Activated naive CD4-positive, alpha-beta T cell treated with anti-CD3 and anti-CD28 coated beads, Interleukin-2, amount 10 ng/mL, durations not matched to agents 7 days and 5 days (primary cell): ENCODE results near the gene FAM228A.
"Not testable (repeated sequence)": the region's sequence is repeated elsewhere in the genome, so short reads cannot be mapped to it uniquely, and the experiment has no call there.

Source experiments
- CTCF ChIA-PET: fragments of 350-600 bp; sonication (Branson Sonifier 250); formaldehyde crosslinking; loops from one replicate; lab custom pipeline; 2021; ENCODE audit warnings: antibody characterized with exemption; lab: Charles Lee
- DNase-seq: peaks from one replicate; pipeline ENCODE4 v3.0.0-alpha.2; 2020
- H3K27ac Mint-ChIP-seq: one replicate; pipeline ENCODE4 v1.8.0; 2021; ENCODE audit warnings: mild to moderate bottlenecking, moderate library complexity, mixed read lengths
- H3K27me3 Mint-ChIP-seq: one replicate; pipeline ENCODE4 v1.8.0; 2021; ENCODE audit warnings: mild to moderate bottlenecking, mixed read lengths
- H3K36me3 Mint-ChIP-seq: one replicate; pipeline ENCODE4 v1.8.0; 2021; ENCODE audit warnings: mixed read lengths
- H3K4me1 Mint-ChIP-seq: one replicate; pipeline ENCODE4 v1.8.0; 2021; ENCODE audit warnings: mixed read lengths
- H3K4me3 Mint-ChIP-seq: one replicate; pipeline ENCODE4 v1.8.0; 2021; ENCODE audit warnings: mild to moderate bottlenecking, moderate library complexity, mixed read lengths
- H3K9me3 Mint-ChIP-seq: one replicate; pipeline ENCODE4 v1.8.0; 2021; ENCODE audit warnings: mixed read lengths

Gene FAM228A

GRCh38 chr2:24169023-24169422, 5.8 kb upstream of the FAM228A start:
- H3K4me1 Mint-ChIP-seq, result no peaks in the 10 kb centered on the region
- no peaks in the 10 kb centered on the region for H3K36me3 Mint-ChIP-seq
- CTCF ChIA-PET, result no interaction called here
- no peaks in the 10 kb centered on the region for H3K9me3 Mint-ChIP-seq
- H3K4me3 Mint-ChIP-seq, result no peak overlapping the region
- DNase-seq, result no peak
- H3K27me3 Mint-ChIP-seq, result peaks cover 29% of the 10 kb centered on the region
- H3K27ac Mint-ChIP-seq, result no peak overlapping the region

GRCh38 chr2:24175631-24176187, 856 bp downstream of the FAM228A start:
- Mint-ChIP-seq H3K27me3 (peaks cover 28% of the 10 kb centered on the region), H3K36me3 (no peaks in the 10 kb centered on the region), H3K4me3 (no peak overlapping the region), H3K9me3 (no peaks in the 10 kb centered on the region), H3K27ac (no peak overlapping the region), H3K4me1 (peaks cover 11% of the 10 kb centered on the region)
- CTCF ChIA-PET, result interaction anchor here (1.2 kb wide), 1 partner anchor 92 kb away, joined by 4 read pairs; the partner anchor contains the start of gene TP53I3
- DNase-seq, result no peak

- Mint-ChIP-seq H3K36me3 (no peaks in the 10 kb centered on the region), H3K4me1 (peaks cover 11% of the 10 kb centered on the region), H3K4me3 (no peak overlapping the region), H3K9me3 (no peaks in the 10 kb centered on the region), H3K27ac (no peak overlapping the region), H3K27me3 (peaks cover 28% of the 10 kb centered on the region)
- no peak for DNase-seq
- CTCF ChIA-PET, result interaction anchor here (1.2 kb wide), 1 partner anchor 92 kb away, joined by 4 read pairs; the partner anchor contains the start of gene TP53I3
These were observed 1.5 kb downstream of the FAM228A start for GRCh38 chr2:24176326-24176725.

- H3K4me3 Mint-ChIP-seq, result no peak overlapping the region
- no peaks in the 10 kb centered on the region for H3K9me3 Mint-ChIP-seq
- no peaks in the 10 kb centered on the region for H3K36me3 Mint-ChIP-seq
- H3K4me1 Mint-ChIP-seq, result peaks cover 11% of the 10 kb centered on the region
- H3K27ac Mint-ChIP-seq, result no peak overlapping the region
- CTCF ChIA-PET, result interaction anchor here (0.6 to 0.8 kb wide), 2 partner anchors 14 to 49 kb away, joined by 3 read pairs; no protein-coding TSS in a partner anchor
- H3K27me3 Mint-ChIP-seq, result peaks cover 13% of the 10 kb centered on the region
- no peak for DNase-seq
These were observed 4.8 kb downstream of the FAM228A start for GRCh38 chr2:24179683-24180082.

GRCh38 chr2:24181849-24182248, 7.0 kb downstream of the FAM228A start:
- CTCF ChIA-PET, result no interaction called here
- H3K4me3 Mint-ChIP-seq, result no peak overlapping the region
- no peak for DNase-seq
- no peaks in the 10 kb centered on the region for H3K9me3 Mint-ChIP-seq
- peaks cover 5% of the 10 kb centered on the region for H3K4me1 Mint-ChIP-seq
- H3K27ac Mint-ChIP-seq, result no peak overlapping the region
- no peaks in the 10 kb centered on the region for H3K36me3 Mint-ChIP-seq
- H3K27me3 Mint-ChIP-seq, result peaks cover 4% of the 10 kb centered on the region

GRCh38 chr2:24182507-24182906, 7.7 kb downstream of the FAM228A start:
- no peak for DNase-seq
- Mint-ChIP-seq H3K9me3 (no peaks in the 10 kb centered on the region), H3K27ac (no peak overlapping the region), H3K4me1 (peaks cover under 1% of the 10 kb centered on the region), H3K27me3 (no peaks in the 10 kb centered on the region), H3K4me3 (no peak overlapping the region), H3K36me3 (no peaks in the 10 kb centered on the region)
- CTCF ChIA-PET, result no interaction called here

- no peaks in the 10 kb centered on the region for H3K27me3 Mint-ChIP-seq
- no peaks in the 10 kb centered on the region for H3K4me1 Mint-ChIP-seq
- no peak for DNase-seq
- no peaks in the 10 kb centered on the region for H3K9me3 Mint-ChIP-seq
- no peak overlapping the region for H3K4me3 Mint-ChIP-seq
- CTCF ChIA-PET, result no interaction called here
- no peaks in the 10 kb centered on the region for H3K36me3 Mint-ChIP-seq
- H3K27ac Mint-ChIP-seq, result no peak overlapping the region
These were observed 8.7 kb downstream of the FAM228A start for GRCh38 chr2:24183366-24184069.

- no peak overlapping the region for H3K4me3 Mint-ChIP-seq
- DNase-seq, result no peak
- no peaks in the 10 kb centered on the region for H3K9me3 Mint-ChIP-seq
- no peaks in the 10 kb centered on the region for H3K36me3 Mint-ChIP-seq
- H3K27ac Mint-ChIP-seq, result no peak overlapping the region
- H3K4me1 Mint-ChIP-seq, result no peaks in the 10 kb centered on the region
- H3K27me3 Mint-ChIP-seq, result peaks cover 17% of the 10 kb centered on the region
- CTCF ChIA-PET, result no interaction called here
These were observed 14.7 kb downstream of the FAM228A start for GRCh38 chr2:24189551-24189950.

- CTCF ChIA-PET, result no interaction called here
- Mint-ChIP-seq H3K4me3 (no peak overlapping the region), H3K4me1 (no peaks in the 10 kb centered on the region), H3K9me3 (no peaks in the 10 kb centered on the region), H3K36me3 (no peaks in the 10 kb centered on the region), H3K27me3 (peaks cover 17% of the 10 kb centered on the region), H3K27ac (no peak overlapping the region)
- DNase-seq, result no peak
These were observed 15.7 kb downstream of the FAM228A start for GRCh38 chr2:24190503-24190902.

GRCh38 chr2:24191156-24191555, 16.3 kb downstream of the FAM228A start:
- no peak overlapping the region for H3K4me3 Mint-ChIP-seq
- no peak overlapping the region for H3K27ac Mint-ChIP-seq
- no peaks in the 10 kb centered on the region for H3K36me3 Mint-ChIP-seq
- H3K27me3 Mint-ChIP-seq, result peaks cover 17% of the 10 kb centered on the region
- H3K9me3 Mint-ChIP-seq, result no peaks in the 10 kb centered on the region
- CTCF ChIA-PET, result no interaction called here
- H3K4me1 Mint-ChIP-seq, result no peaks in the 10 kb centered on the region
- DNase-seq, result no peak

- CTCF ChIA-PET, result no interaction called here
- H3K4me1 Mint-ChIP-seq, result no peaks in the 10 kb centered on the region
- no peaks in the 10 kb centered on the region for H3K9me3 Mint-ChIP-seq
- no peak overlapping the region for H3K4me3 Mint-ChIP-seq
- H3K27ac Mint-ChIP-seq, result no peak overlapping the region
- H3K36me3 Mint-ChIP-seq, result no peaks in the 10 kb centered on the region
- DNase-seq, result no peak
- H3K27me3 Mint-ChIP-seq, result peaks cover 17% of the 10 kb centered on the region
These were observed 17.0 kb downstream of the FAM228A start for GRCh38 chr2:24191848-24192247.

GRCh38 chr2:24197213-24197612, 22.4 kb downstream of the FAM228A start:
- H3K4me1 Mint-ChIP-seq, H3K4me3 Mint-ChIP-seq, H3K27me3 Mint-ChIP-seq, H3K27ac Mint-ChIP-seq, CTCF ChIA-PET, DNase-seq, H3K9me3 Mint-ChIP-seq: not testable (repeated sequence)
- H3K36me3 Mint-ChIP-seq, result peaks cover 12% of the 10 kb centered on the region

GRCh38 chr2:24199968-24200590, 25.2 kb downstream of the FAM228A start:
- CTCF ChIA-PET, result no interaction called here
- peaks cover 26% of the 10 kb centered on the region for H3K36me3 Mint-ChIP-seq
- no peaks in the 10 kb centered on the region for H3K4me1 Mint-ChIP-seq
- no peaks in the 10 kb centered on the region for H3K27me3 Mint-ChIP-seq
- H3K4me3 Mint-ChIP-seq, result no peak overlapping the region
- no peak for DNase-seq
- peaks cover 2% of the 10 kb centered on the region for H3K9me3 Mint-ChIP-seq
- no peak overlapping the region for H3K27ac Mint-ChIP-seq

GRCh38 chr2:24200799-24201198, 25.9 kb downstream of the FAM228A start:
- Mint-ChIP-seq H3K27me3 (no peaks in the 10 kb centered on the region), H3K4me3 (no peak overlapping the region), H3K9me3 (peaks cover 2% of the 10 kb centered on the region), H3K27ac (no peak overlapping the region), H3K36me3 (peaks cover 30% of the 10 kb centered on the region), H3K4me1 (no peaks in the 10 kb centered on the region)
- CTCF ChIA-PET, result interaction anchor here (1.0 kb wide), 1 partner anchor 26 kb away, joined by 3 read pairs; the partner anchor contains the start of gene FAM228A
- no peak for DNase-seq
